HFFc6 (cell line): ENCODE measurements around the gene CLEC18C. TPM values are rescaled to one million over a fixed set of nuclear protein-coding genes. Genes with fewer than 3 reads are reported as not detected.
"Not testable (repeated sequence)": the region's sequence is repeated elsewhere in the genome, so short reads cannot be mapped to it uniquely, and the experiment has no call there.

Source experiments
- DNase-seq: peaks from one replicate; pipeline ENCODE4 v3.0.0-alpha.2; 2018
- H3K27ac Mint-ChIP-seq: 2 replicates; pipeline ENCODE4 v1.8.0; 2020; ENCODE audit warnings: mild to moderate bottlenecking, mixed read lengths
- H3K27me3 Mint-ChIP-seq: 2 replicates; pipeline ENCODE4 v1.8.0; 2021; ENCODE audit warnings: mild to moderate bottlenecking, moderate library complexity, mixed read lengths; ENCODE audit not compliant: insufficient read depth
- H3K36me3 Mint-ChIP-seq: 2 replicates; pipeline ENCODE4 v1.8.0; 2021; ENCODE audit warnings: low read depth, mixed read lengths
- H3K4me1 Mint-ChIP-seq: 2 replicates; pipeline ENCODE4 v1.8.0; 2020; ENCODE audit warnings: low read depth, mixed read lengths
- H3K4me3 Mint-ChIP-seq: 2 replicates; pipeline ENCODE4 v1.8.0; 2020; ENCODE audit warnings: mild to moderate bottlenecking, moderate library complexity, mixed read lengths
- H3K9me3 Mint-ChIP-seq: 2 replicates; pipeline ENCODE4 v1.8.0; 2020; ENCODE audit warnings: mild to moderate bottlenecking, mixed read lengths
- CTCF ChIP-seq: fragments of 200-600 bp; sonication (generic); IDR thresholded peaks from 2 replicates; pipeline ENCODE4 v1.5.0; 2021; ENCODE audit warnings: antibody characterized with exemption, mild to moderate bottlenecking
- total RNA-seq, 6 experiments: library from RNA; stranded (reverse); fragmentation: NEBNext Ultra II Directional; extraction: Animal tissue kit (Norgen Biotek cat#: 25700); gene quantifications; 2 replicates in 1 of 6; 3 replicates in 5 of 6; pipeline ENCODE4 v1.2.3, GENCODE V29; 2021

CLEC18C gene
- total RNA-seq, 6 experiments from 2014 or later: 0.05 to 0.07 TPM; not detected in 4

GRCh38 chr16:70161350-70161749 is 12.2 kb upstream of the CLEC18C start:
- no peak overlapping the region for H3K4me3 Mint-ChIP-seq
- no peak overlapping the region for H3K27ac Mint-ChIP-seq
- TF ChIP-seq CTCF: no peak
- peaks cover 14% of the 10 kb centered on the region for H3K4me1 Mint-ChIP-seq
- H3K36me3 Mint-ChIP-seq: peaks cover 14% of the 10 kb centered on the region; the same call in 1 of the 2 replicates
- H3K9me3 Mint-ChIP-seq: no peaks in the 10 kb centered on the region
- DNase-seq: no peak
- H3K27me3 Mint-ChIP-seq: peaks cover 1% of the 10 kb centered on the region

GRCh38 chr16:70162041-70162451 is 11.5 kb upstream of the CLEC18C start:
- Mint-ChIP-seq H3K9me3 (no peaks in the 10 kb centered on the region), H3K27ac (peak overlapping the region; percentile 55), H3K4me1 (peaks cover 14% of the 10 kb centered on the region), H3K4me3 (no peak overlapping the region), H3K36me3 (peaks cover 7% of the 10 kb centered on the region; the same call in 1 of the 2 replicates), H3K27me3 (peaks cover 3% of the 10 kb centered on the region)
- peak; percentile 70 for DNase-seq
- TF ChIP-seq CTCF: no peak

DNA sequence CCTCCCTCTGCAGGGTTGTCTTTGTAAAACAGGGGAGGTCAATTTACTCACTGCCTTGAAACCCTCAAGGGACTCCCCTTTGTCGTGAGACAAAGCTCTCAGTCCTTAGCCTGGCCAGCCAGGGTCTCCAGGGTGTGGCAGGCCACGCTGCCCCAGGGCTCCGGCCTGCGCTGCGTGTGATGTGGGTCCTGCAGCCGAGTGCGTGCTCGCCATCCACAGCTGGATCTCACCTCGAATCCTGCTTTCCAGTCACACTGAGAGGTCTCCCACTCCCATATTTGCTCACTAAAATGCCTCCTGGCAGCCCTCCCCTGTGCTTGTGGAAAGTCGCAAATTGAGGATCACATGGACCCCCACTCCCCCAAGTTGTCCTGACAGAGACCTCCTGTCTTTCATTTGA is 10.0 kb upstream of the CLEC18C start:
- peak overlapping the region; percentile 14; the same call in 1 of the 2 replicates for H3K27ac Mint-ChIP-seq
- no peaks in the 10 kb centered on the region for H3K36me3 Mint-ChIP-seq
- no peak overlapping the region for H3K4me3 Mint-ChIP-seq
- H3K4me1 Mint-ChIP-seq: peaks cover 14% of the 10 kb centered on the region
- no peak for TF ChIP-seq CTCF
- DNase-seq: no peak
- H3K27me3 Mint-ChIP-seq: peaks cover 3% of the 10 kb centered on the region
- no peaks in the 10 kb centered on the region for H3K9me3 Mint-ChIP-seq

GRCh38 chr16:70166688-70167087 is 6.9 kb upstream of the CLEC18C start:
- H3K4me3 Mint-ChIP-seq, H3K9me3 Mint-ChIP-seq, H3K27me3 Mint-ChIP-seq, H3K27ac Mint-ChIP-seq, H3K36me3 Mint-ChIP-seq, DNase-seq: not testable (repeated sequence)
- H3K4me1 Mint-ChIP-seq: peaks cover 11% of the 10 kb centered on the region

GRCh38 chr16:70173916-70174315 is 329 bp downstream of the CLEC18C start:
- H3K27ac Mint-ChIP-seq, H3K9me3 Mint-ChIP-seq: not testable (repeated sequence)

GRCh38 chr16:70174387-70174932 is 873 bp downstream of the CLEC18C start:
- not testable (repeated sequence) for H3K9me3 Mint-ChIP-seq, H3K4me1 Mint-ChIP-seq, DNase-seq, H3K27ac Mint-ChIP-seq, H3K27me3 Mint-ChIP-seq, H3K4me3 Mint-ChIP-seq, H3K36me3 Mint-ChIP-seq

More at GRCh38 chr16:70173916-70174315, 329 bp downstream of the CLEC18C start:
- not testable (repeated sequence) for H3K4me3 Mint-ChIP-seq, H3K4me1 Mint-ChIP-seq, H3K36me3 Mint-ChIP-seq, DNase-seq, H3K27me3 Mint-ChIP-seq

GRCh38 chr16:70187858-70188607 is 14.4 kb downstream of the CLEC18C start:
- H3K27me3 Mint-ChIP-seq, H3K36me3 Mint-ChIP-seq, H3K4me1 Mint-ChIP-seq, DNase-seq, H3K27ac Mint-ChIP-seq, H3K9me3 Mint-ChIP-seq, H3K4me3 Mint-ChIP-seq: not testable (repeated sequence)

GRCh38 chr16:70188608-70188915 is 15.0 kb downstream of the CLEC18C start:
- DNase-seq, H3K27ac Mint-ChIP-seq, H3K27me3 Mint-ChIP-seq, H3K36me3 Mint-ChIP-seq, H3K4me1 Mint-ChIP-seq, H3K4me3 Mint-ChIP-seq, H3K9me3 Mint-ChIP-seq: not testable (repeated sequence)

DNA sequence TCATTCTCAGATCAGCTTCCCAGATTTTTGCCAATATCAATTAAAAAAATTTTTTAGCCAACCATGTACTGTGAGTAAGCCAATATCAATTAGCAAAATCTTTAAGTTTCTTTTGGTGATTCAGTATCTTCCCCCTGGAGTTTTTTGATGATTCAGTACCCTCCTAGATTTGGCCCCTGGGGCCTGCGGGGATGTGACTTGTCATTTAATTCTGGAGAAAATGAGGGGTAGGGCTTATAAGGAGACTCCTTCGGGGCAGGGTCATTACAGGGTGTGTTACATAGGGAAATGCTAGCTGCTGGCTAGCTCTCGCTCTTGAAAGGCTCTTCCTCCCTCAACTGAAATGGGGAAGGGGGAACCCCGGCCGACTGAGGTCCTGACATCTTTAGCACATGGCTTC is 17.0 kb downstream of the CLEC18C start:
- H3K36me3 Mint-ChIP-seq, H3K4me3 Mint-ChIP-seq, H3K4me1 Mint-ChIP-seq: not testable (repeated sequence)

DNA sequence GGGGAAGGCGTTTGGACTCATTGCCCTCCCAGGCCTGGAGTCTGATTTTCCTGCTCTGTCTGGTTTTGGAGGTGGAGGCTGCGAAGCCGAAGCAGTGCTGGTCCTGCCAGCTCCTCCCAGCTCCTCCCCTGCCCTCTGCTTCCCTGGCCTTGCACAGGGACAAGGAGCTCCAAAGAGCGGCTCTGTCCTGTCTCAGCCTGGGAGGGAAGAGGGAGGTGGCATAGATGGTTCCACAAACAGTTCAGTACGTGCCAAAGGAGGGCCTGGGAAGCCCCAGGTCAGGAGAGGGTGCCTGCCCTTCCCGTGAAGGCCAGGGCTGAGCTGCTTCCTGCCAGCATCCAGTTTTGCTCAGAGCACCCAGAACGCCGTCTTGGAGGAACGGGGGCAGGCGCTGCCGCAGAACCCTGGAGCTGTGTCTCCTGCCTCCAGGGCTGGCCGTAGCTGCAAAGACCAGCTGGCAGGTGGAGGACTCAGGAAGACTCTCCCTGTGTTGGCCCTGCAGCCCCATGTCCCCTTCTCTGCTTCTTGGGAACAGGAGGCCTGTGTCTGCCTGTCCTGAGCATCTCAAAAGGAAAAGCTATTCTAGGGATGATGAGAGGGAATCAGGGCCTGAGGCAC is 23.2 kb downstream of the CLEC18C start:
- DNase-seq, H3K4me3 Mint-ChIP-seq, H3K27me3 Mint-ChIP-seq, H3K4me1 Mint-ChIP-seq, H3K9me3 Mint-ChIP-seq, H3K27ac Mint-ChIP-seq, H3K36me3 Mint-ChIP-seq: not testable (repeated sequence)

More for the DNA sequence above, 17.0 kb downstream of the CLEC18C start:
- H3K27ac Mint-ChIP-seq, DNase-seq, H3K9me3 Mint-ChIP-seq, H3K27me3 Mint-ChIP-seq: not testable (repeated sequence)

GRCh38 chr16:70197611-70198010 is 24.0 kb downstream of the CLEC18C start:
- not testable (repeated sequence) for DNase-seq, H3K4me3 Mint-ChIP-seq

More at GRCh38 chr16:70197611-70198010, 24.0 kb downstream of the CLEC18C start:
- H3K27ac Mint-ChIP-seq, H3K4me1 Mint-ChIP-seq, H3K27me3 Mint-ChIP-seq, H3K36me3 Mint-ChIP-seq, H3K9me3 Mint-ChIP-seq: not testable (repeated sequence)
